Measurements from ENCODE around the gene CYS1.

The CYS1 gene

GRCh38 chr2:10047616-10048500, 32.4 kb downstream of the CYS1 start:
- H3K9me3 Mint-ChIP-seq = no peaks in the 10 kb centered on the region
- peaks cover 36% of the 10 kb centered on the region for H3K36me3 Mint-ChIP-seq (ENCODE audit: insufficient read depth)
- ATAC-seq (replicated peaks; ENCODE audit: extremely low read depth, poor library complexity, severe bottlenecking) = no peak
- peaks cover 7% of the 10 kb centered on the region for H3K4me1 Mint-ChIP-seq
- H3K27me3 Mint-ChIP-seq = no peaks in the 10 kb centered on the region
- H3K4me3 Mint-ChIP-seq = no peak overlapping the region
- peak overlapping the region; percentile 3 for H3K27ac Mint-ChIP-seq (ENCODE audit: low read depth)
- DNase-seq (ENCODE audit: low spot score in 2 of 2) = no peak

GRCh38 chr2:10046931-10047330, 33.3 kb downstream of the CYS1 start:
- Mint-ChIP-seq H3K27ac (ENCODE audit: low read depth) (no peak overlapping the region), H3K9me3 (no peaks in the 10 kb centered on the region), H3K36me3 (ENCODE audit: insufficient read depth) (peaks cover 28% of the 10 kb centered on the region), H3K4me3 (no peak overlapping the region), H3K4me1 (peaks cover 14% of the 10 kb centered on the region), H3K27me3 (no peaks in the 10 kb centered on the region)
- DNase-seq (ENCODE audit: low spot score in 2 of 2) = no peak
- ATAC-seq (replicated peaks; ENCODE audit: extremely low read depth, poor library complexity, severe bottlenecking) = no peak

GRCh38 chr2:10045561-10046355, 34.5 kb downstream of the CYS1 start:
- Mint-ChIP-seq H3K36me3 (ENCODE audit: insufficient read depth) (peaks cover 29% of the 10 kb centered on the region), H3K27ac (ENCODE audit: low read depth) (peak overlapping the region; percentile 35), H3K4me1 (peaks cover 21% of the 10 kb centered on the region), H3K9me3 (no peaks in the 10 kb centered on the region), H3K4me3 (no peak overlapping the region), H3K27me3 (no peaks in the 10 kb centered on the region)
- DNase-seq (ENCODE audit: low spot score in 2 of 2) = no peak
- ATAC-seq (replicated peaks; ENCODE audit: extremely low read depth, poor library complexity, severe bottlenecking) = no peak

GRCh38 chr2:10043906-10044601, 36.2 kb downstream of the CYS1 start:
- peaks cover 21% of the 10 kb centered on the region for H3K36me3 Mint-ChIP-seq (ENCODE audit: insufficient read depth)
- ATAC-seq (replicated peaks; ENCODE audit: extremely low read depth, poor library complexity, severe bottlenecking) (peak; percentile 67), DNase-seq (ENCODE audit: low spot score in 2 of 2) (peak; percentile 81 to 90)
- H3K27me3 Mint-ChIP-seq = no peaks in the 10 kb centered on the region
- peaks cover 21% of the 10 kb centered on the region for H3K4me1 Mint-ChIP-seq
- peak overlapping the region; percentile 83 for H3K4me3 Mint-ChIP-seq
- H3K27ac Mint-ChIP-seq (ENCODE audit: low read depth) = peak overlapping the region; percentile 94
- no peaks in the 10 kb centered on the region for H3K9me3 Mint-ChIP-seq

- peak within 1 kb of the TSS; percentile 83 for H3K4me3 Mint-ChIP-seq
- peak within 1 kb of the TSS; percentile 94 for H3K27ac Mint-ChIP-seq (ENCODE audit: low read depth)
- ATAC-seq (replicated peaks; ENCODE audit: extremely low read depth, poor library complexity, severe bottlenecking) (peak; percentile 62), DNase-seq (ENCODE audit: low spot score in 2 of 2) (peak; percentile 60 to 67)
- no peaks in the 10 kb centered on the region for H3K27me3 Mint-ChIP-seq
- H3K36me3 Mint-ChIP-seq (ENCODE audit: insufficient read depth) = peaks cover 20% of the 10 kb centered on the region
- peaks cover 21% of the 10 kb centered on the region for H3K4me1 Mint-ChIP-seq
- no peaks in the 10 kb centered on the region for H3K9me3 Mint-ChIP-seq
These were observed 36.8 kb downstream of the CYS1 start, which contains the start of gene KLF11 for GRCh38 chr2:10043256-10043905. TSS of gene KLF11 (plus strand) at chr2:10043550. CDS start at chr2:10043717, 167 bp downstream.

- Mint-ChIP-seq H3K4me1 (peaks cover 21% of the 10 kb centered on the region), H3K27ac (ENCODE audit: low read depth) (peak overlapping the region; percentile 94), H3K36me3 (ENCODE audit: insufficient read depth) (peaks cover 12% of the 10 kb centered on the region), H3K4me3 (peak overlapping the region; percentile 83), H3K9me3 (no peaks in the 10 kb centered on the region), H3K27me3 (no peaks in the 10 kb centered on the region)
- ATAC-seq (replicated peaks; ENCODE audit: extremely low read depth, poor library complexity, severe bottlenecking) (no peak), DNase-seq (ENCODE audit: low spot score in 2 of 2) (no peak)
These were observed 37.7 kb downstream of the CYS1 start for GRCh38 chr2:10042301-10043161.

GRCh38 chr2:10041711-10042110, 38.5 kb downstream of the CYS1 start:
- Mint-ChIP-seq H3K27ac (ENCODE audit: low read depth) (peak overlapping the region; percentile 94), H3K27me3 (no peaks in the 10 kb centered on the region)

GRCh38 chr2:10039658-10040410, 40.4 kb downstream of the CYS1 start:
- ATAC-seq (replicated peaks; ENCODE audit: extremely low read depth, poor library complexity, severe bottlenecking) = no peak
- no peak overlapping the region for H3K27ac Mint-ChIP-seq (ENCODE audit: low read depth)
- H3K9me3 Mint-ChIP-seq = no peaks in the 10 kb centered on the region
- peaks cover 35% of the 10 kb centered on the region for H3K4me1 Mint-ChIP-seq
- H3K36me3 Mint-ChIP-seq (ENCODE audit: insufficient read depth) = peaks cover 8% of the 10 kb centered on the region
- no peak for DNase-seq (ENCODE audit: low spot score in 2 of 2)
- H3K4me3 Mint-ChIP-seq = no peak overlapping the region
- H3K27me3 Mint-ChIP-seq = no peaks in the 10 kb centered on the region

More at GRCh38 chr2:10041711-10042110, 38.5 kb downstream of the CYS1 start:
- DNase-seq (ENCODE audit: low spot score in 2 of 2) = no peak
- Mint-ChIP-seq H3K36me3 (ENCODE audit: insufficient read depth) (peaks cover 8% of the 10 kb centered on the region), H3K4me1 (peaks cover 21% of the 10 kb centered on the region), H3K9me3 (no peaks in the 10 kb centered on the region), H3K4me3 (peak overlapping the region; percentile 83)
- no peak for ATAC-seq (replicated peaks; ENCODE audit: extremely low read depth, poor library complexity, severe bottlenecking)

GRCh38 chr2:10038716-10039115, 41.5 kb downstream of the CYS1 start:
- no peaks in the 10 kb centered on the region for H3K27me3 Mint-ChIP-seq
- DNase-seq (ENCODE audit: low spot score in 2 of 2) (no peak), ATAC-seq (replicated peaks; ENCODE audit: extremely low read depth, poor library complexity, severe bottlenecking) (no peak)
- H3K9me3 Mint-ChIP-seq = no peaks in the 10 kb centered on the region
- H3K4me1 Mint-ChIP-seq = peaks cover 37% of the 10 kb centered on the region
- peaks cover 6% of the 10 kb centered on the region for H3K36me3 Mint-ChIP-seq (ENCODE audit: insufficient read depth)
- no peak overlapping the region for H3K4me3 Mint-ChIP-seq
- no peak overlapping the region for H3K27ac Mint-ChIP-seq (ENCODE audit: low read depth)

- H3K4me3 Mint-ChIP-seq = no peak overlapping the region
- H3K36me3 Mint-ChIP-seq (ENCODE audit: insufficient read depth) = peaks cover 6% of the 10 kb centered on the region
- H3K27ac Mint-ChIP-seq (ENCODE audit: low read depth) = no peak overlapping the region
- DNase-seq (ENCODE audit: low spot score in 2 of 2) = no peak
- peaks cover 37% of the 10 kb centered on the region for H3K4me1 Mint-ChIP-seq
- no peaks in the 10 kb centered on the region for H3K9me3 Mint-ChIP-seq
- no peak for ATAC-seq (replicated peaks; ENCODE audit: extremely low read depth, poor library complexity, severe bottlenecking)
- H3K27me3 Mint-ChIP-seq = no peaks in the 10 kb centered on the region
These were observed 42.1 kb downstream of the CYS1 start for GRCh38 chr2:10038123-10038522.
